HG02884 (cell line): Measurements from ENCODE around the gene SMIM7.
"Not testable (repeated sequence)": the region's sequence is repeated elsewhere in the genome, so short reads cannot be mapped to it uniquely, and the experiment has no call there.

ENCODE experiments used
- ATAC-seq: cut with Tn5 transposase; IDR thresholded peaks from one replicate; pipeline ENCODE4 v1.9.1; 2021; ENCODE audit warnings: mild to moderate bottlenecking, moderate library complexity; ENCODE audit not compliant: unreplicated experiment

SMIM7 gene

DNA sequence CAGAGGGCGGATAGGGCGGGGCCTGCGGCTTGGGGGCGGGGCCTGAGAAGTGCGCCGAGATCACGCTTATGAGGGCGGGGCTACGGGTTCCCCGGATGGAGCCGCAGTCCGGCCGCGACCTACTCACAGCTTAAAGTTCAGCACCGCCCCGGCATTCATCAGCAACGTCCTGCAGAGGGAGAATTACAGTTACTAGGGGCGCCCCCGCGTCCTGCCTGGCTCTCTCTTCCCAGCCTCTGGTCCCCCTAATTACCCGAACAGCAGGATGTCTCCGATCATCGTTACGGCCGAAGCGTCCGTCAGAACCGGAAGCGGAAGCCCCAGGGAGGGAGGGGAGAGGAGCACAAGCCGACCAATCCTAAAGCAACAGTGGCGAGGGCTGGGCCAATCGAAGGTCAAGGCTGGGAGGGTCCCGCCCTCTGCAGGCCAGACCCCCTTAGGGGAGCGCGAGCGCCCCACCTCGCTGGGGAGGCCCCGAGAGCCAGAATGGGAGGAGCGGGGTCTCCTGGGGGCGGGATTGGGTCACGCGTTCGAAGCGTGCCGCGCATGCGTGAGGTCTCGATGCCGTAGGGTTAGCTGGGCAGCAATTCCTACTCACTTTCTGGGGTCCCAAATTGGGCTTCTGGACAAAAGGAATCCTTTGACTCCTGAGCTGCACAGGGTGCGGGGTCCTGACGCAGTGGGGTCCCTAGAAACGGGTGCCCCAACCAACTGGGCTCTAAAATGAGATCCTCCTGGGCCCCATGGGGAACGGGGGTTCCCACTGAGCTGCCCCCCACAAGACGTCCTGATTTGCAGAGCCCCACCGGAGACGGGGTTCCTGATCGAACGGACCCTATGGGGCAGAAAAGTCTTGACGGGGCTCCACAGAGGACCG lies at the start of gene SMIM7:
Gene SMIM7 (minus strand): TSS at position 313 of the 877 bp plus-strand sequence. CDS start 34 bp downstream, at position 279.
- peak; percentile 90 for ATAC-seq

DNA sequence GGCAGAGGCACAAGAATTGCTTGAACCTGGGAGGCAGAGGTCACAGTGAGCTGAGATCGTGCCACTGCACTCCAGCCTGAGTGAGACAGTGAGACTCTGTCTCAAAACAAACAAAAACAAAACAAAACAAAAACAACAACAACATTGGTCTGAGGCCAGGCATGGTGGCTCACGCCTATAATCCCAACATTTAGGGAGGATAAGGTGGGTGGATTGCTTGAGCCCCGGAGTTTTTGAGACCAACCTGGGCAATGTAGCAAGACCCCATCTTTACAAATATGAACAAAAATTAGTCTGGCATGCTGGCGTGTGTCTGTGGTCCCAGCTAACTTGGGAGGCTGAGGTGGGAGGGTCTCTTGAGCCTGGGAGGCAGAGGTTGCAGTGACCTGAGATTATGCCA lies 43.7 kb upstream of the SMIM7 start:
- ATAC-seq: no peak

DNA sequence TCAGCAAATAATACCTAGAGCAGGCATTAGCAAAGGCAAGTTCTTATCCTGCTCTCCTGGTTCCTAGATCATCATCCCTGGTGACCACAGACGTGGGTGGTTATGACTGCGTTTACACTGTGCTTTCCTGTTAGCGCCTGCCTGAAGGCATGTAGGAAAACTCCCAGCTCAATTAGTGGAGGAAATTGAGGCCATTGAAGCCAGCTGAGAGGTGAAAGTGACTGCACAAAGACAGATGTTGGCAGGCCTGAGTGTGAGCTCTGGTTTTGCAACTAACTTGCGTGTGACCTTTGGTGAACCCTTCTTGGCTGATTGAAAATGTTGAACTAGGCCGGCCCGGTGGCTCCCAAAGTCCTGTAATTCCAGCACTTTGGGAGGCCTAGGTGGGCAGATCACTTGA lies 42.2 kb upstream of the SMIM7 start:
- ATAC-seq: no peak

DNA sequence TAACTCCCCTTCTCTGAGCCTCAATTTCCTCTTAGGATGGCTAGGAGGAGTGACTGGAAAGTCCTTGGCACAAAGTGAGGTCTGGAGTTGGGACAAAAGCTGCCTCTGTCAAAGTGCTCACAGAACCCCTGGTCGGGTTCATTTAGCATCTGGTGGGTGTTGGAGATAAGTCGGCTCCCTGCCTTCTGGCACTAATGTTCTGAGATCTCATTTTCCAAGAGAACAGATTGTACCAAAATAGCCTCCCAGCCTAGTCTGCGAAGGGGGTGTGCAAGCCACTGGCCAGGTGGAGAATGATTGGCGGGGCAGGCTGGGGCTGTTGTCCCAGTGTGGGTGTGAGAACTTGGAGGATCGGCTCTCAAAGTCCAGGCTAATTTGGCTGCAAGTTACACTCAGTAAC lies 39.0 kb upstream of the SMIM7 start:
- ATAC-seq: no peak

DNA sequence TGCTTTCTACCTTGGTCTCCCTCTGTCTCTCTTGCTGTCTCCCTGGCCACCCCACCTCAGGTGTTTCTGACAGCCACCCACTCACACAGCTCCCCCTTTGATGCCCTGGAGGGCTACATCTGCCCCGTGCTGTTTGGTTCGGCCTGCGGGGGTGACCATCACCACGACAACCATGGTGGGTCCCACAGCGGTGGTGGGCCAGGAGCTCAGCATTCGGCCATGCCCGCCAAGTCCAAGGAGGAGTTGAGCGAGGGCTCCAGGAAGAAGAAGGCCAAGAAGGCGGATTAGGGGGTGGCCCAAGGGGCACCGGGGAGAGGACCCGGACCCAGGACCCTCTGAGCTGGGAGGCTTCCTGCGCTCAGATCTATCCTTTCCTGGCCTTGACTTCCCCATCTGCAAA lies 28.1 kb upstream of the SMIM7 start:
- ATAC-seq: no peak

DNA sequence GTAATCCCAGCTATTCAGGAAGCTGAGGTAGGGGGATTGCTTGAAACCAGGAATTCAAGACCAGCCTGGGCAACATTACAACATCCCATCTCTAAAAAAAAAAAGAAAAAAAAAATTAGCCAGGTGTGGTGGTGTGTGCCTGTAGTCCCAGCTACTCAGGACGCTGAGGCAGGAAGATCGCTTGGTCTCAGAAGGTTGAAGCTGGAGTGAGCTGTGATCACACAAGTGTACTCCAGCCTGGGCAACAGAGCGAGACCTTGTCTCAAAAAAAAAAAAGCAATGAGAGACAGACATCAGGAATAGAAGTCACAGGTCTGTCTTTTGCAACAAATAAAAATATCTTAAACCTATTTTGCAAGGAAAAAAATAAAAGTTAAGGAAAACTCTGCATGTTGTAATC lies 24.3 kb upstream of the SMIM7 start:
- ATAC-seq: no peak

DNA sequence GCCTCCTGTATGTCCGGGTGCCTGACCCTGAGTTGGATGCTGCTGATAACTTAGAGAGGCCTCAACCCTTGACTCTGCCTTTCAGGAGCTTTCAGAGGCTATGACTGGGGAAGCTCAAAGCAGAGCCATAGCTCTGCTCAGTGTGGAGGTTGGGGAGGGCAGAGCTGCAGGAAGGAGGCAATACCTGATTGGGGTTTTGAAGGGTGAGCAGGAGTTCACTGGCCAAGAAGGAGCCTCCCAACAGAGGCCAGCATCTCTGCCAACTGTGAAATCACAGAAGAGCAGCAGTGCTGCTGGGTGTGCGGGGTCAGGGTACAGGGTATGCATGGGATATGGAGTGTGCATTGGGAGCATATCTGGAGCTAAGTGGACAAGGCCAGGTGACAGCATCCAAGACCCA lies 22.6 kb upstream of the SMIM7 start:
- no peak for ATAC-seq

DNA sequence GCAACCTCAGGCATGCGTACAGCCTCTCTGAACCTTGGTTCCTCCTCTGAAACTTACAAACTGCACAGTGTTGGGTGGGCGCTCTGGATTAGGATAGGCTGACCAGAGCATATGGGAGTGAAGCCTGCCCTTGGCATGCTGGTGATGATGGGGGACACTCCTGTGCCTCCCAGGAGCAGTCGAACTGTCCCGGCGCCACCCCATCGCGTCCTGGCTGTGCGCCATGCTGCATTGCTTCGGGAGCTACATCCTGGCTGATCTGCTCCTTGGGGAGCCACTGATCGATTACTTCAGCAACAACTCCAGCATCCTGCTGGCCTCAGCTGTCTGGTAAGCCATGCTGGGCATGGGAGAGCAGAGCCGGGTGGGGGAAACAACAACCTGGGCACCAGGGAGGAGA lies 19.9 kb upstream of the SMIM7 start:
- ATAC-seq: no peak

DNA sequence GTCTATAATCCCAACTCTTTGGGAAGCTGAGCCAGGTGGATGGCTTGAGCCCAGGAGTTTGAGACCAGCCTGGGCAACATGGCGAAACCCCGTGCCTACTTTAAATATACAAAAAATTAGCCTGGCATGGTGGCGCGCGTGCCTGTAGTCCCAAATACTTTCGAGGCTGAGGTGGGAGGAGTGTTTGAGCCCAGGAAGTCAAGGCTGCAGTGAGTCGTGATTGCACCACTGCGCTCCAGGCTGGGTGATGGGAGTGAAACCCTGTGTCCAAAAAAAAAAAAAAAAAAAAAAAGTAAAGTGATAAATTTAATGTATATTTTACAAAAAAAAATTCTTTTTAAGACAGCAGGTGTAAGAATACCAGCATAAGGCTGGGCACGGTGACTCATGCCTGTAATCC lies 18.6 kb upstream of the SMIM7 start:
- ATAC-seq: no peak

DNA sequence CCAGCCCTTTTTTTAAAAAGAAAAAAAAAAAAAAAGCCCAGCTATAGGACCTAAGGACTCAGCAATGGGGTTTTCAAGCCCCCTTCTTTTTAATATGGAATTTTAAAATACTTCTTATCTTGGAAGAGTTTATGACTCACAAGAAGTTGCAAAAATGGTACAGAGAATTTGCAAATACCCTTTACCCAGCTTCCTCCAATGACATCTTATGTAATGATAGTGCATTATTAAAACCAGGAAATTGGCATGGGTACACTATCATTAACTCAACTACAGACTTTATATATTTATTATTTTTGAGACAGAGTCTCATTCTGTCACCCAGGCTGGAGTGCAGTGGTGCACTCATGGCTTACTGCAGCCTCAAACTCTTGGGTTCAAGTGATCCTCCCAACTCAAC lies 17.1 kb upstream of the SMIM7 start:
- ATAC-seq: no peak

DNA sequence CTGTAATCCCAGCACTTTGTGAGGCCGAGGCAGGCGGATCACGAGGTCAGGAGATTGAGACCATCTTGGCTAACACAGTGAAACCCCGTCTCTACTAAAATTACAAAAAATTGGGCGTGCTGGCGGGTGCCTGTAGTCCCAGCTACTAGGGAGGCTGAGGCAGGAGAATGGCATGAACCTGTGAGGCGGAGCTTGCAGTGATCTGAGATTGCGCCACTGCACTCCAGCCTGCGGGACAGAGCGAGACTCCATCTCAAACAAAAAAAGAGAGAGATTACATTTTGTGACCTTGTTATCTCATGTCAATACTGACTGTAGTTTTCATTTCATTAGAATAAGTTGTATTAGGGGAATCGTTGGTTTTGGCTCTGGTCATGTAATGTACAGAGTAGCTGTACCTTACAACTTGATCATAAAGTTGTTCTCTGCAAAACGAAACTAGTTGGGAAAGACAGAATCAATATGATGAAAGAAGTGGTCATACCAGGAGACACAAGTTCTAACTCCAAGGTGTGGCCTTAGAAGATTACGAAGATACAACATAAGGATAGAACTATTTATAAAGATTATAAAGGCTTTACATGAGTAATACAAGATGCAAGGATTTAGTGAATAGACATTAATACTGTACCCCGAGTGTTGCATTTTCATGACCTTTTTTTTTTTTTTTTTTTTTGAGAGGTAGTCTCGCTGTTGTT lies 16.3 kb upstream of the SMIM7 start:
- ATAC-seq: no peak

DNA sequence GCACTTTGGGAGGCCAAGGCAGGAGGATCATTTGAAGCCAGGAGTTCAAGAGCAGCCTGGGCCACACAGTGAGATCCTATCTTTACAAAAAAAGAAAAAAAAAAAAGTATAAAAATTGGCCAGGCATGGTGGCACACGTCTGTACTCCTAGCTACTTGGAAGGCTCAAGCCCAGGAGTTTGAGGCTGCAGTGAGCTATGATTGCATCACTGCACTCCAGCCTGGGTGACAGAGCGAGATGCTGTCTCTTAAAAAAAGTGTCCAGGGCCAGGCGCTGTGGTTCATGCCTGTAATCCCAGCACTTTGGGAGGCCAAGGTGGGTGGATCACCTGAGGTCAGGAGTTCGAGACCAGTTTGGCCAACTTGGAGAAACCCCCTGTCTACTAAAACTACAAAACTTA lies 13.9 kb upstream of the SMIM7 start:
- ATAC-seq: not testable (repeated sequence)

DNA sequence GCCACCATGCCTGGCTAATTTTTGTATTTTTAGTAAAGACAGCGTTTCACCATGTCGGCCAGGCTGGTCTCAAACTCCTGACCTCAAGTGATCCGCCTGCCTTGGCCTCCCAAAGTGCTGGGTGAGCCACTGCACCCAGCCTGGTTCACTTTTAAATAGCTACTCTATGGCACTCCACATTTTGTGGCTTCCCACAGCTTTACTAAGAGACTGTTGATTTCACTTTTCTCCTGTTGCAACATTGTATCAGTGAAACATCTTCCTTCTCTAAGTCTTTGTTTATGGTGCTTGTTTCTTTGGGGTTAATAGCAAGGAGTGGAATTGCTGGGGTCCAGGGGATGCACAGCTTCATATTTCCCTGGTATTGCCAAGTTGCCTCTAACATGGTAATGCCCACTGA lies 13.3 kb upstream of the SMIM7 start:
- no peak for ATAC-seq

DNA sequence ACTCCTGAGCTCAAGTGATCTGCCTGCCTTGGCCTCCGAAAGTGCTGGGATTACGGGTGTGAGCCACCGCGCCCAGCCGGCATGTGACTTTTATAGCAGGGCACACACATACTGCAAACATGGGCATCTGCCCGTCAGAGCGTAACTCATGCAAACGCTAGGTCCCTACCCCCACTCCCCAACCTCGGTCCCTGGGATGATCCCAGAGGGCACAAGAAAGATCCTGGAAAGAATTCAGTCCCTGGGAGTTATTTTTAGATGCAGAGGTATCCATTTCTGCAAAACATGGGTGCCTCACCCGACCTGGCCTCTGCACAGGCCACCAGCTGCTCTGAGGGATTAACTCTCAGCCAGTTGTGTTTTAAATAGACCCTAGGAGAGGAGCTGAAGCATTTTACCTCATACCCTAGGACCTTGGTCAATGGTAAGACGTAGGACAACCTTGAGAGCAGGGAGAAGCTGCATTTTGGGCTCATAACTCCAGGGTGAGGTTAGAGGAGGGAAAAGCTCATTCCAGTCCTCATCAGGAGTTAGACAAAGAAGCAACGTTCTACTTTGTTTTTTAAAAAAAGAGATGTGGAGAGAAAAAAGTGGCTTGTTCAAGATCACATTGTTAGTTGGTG lies 11.8 kb upstream of the SMIM7 start:
- ATAC-seq: no peak

DNA sequence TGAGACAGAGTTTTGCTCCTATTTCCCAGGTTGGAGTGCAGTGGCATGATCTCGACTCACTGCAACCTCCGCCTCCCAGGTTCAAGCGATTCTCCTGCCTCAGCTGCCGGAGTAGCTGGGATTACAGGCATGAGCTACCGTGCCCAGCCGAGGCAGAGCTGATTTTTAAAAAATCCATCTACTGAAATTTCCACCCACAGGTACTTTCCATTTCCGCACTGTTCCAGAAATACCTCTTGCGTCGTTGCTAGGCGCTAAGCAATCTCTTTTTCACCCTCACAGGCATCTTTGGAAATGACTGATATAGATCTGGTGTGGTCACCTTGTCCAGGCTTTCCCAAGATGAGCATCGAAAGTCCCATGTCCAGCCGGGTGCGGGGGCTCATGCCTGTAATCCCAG lies 10.3 kb upstream of the SMIM7 start:
- no peak for ATAC-seq

DNA sequence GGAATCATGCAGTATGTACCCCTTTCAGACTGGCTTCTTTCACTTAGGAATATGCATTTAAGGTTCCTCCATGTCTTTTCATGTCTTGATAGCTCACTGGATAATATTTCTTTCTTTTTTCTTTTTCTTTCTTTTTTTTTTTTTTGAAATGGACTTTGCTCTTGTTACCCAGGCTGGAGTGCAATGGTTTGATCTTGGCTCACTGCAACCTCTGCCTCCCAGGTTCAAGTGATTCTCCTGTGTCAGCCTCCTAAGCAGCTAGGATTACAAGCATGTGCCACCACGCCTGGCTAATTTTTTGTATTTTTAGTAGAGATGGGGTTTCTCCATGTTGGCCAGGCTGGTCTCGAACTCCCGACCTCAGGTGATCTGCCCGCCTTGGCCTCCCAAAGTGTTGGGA lies 8.8 kb upstream of the SMIM7 start:
- ATAC-seq: not testable (repeated sequence)

DNA sequence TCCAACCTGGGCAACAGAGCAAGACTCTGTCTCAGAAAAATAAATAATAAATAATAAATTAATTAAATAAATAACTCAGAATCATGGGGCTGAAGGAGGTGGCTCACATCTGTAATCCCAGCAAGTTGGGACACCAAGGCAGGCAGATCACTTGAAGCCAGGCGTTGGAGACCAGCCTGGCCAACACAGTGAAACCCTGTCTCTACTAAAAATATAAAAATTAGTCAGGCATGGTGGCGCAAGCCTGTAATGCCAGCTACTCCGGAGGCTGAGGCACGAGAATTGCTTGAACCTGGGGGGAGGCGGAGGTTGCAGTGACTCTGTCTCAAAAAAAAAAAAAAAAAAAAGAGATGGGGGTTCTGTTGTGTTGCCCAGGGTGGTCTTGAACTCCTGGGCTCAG lies 8.2 kb upstream of the SMIM7 start:
- ATAC-seq: no peak

DNA sequence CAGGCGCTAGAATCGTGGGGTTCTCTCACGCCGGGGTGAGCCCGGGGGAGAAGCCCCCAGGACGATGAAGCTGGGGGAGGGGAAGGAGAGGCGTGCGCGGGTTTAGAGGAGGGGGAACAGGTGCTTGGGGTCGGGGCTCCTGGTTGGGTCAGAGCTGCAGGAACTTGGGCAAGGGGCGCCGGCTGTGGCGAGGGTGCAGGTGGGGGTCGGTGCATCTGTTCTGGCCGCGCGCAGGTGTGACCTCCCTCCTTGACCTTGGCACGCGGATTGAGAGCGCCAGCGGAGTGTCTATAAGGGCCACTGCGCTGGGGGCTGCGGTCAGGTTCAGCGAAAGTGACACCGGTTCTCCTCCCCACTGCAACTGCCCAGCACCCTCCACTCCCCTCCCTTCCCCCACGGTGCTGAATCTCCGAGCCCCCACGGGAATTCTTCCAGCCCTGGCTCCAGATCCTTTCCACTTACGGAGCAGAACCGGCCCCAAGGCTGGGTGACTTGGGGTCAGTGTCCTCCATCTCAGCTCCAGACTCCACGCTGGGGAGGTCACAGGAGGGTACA lies 1.6 kb upstream of the SMIM7 start:
- ATAC-seq: no peak

DNA sequence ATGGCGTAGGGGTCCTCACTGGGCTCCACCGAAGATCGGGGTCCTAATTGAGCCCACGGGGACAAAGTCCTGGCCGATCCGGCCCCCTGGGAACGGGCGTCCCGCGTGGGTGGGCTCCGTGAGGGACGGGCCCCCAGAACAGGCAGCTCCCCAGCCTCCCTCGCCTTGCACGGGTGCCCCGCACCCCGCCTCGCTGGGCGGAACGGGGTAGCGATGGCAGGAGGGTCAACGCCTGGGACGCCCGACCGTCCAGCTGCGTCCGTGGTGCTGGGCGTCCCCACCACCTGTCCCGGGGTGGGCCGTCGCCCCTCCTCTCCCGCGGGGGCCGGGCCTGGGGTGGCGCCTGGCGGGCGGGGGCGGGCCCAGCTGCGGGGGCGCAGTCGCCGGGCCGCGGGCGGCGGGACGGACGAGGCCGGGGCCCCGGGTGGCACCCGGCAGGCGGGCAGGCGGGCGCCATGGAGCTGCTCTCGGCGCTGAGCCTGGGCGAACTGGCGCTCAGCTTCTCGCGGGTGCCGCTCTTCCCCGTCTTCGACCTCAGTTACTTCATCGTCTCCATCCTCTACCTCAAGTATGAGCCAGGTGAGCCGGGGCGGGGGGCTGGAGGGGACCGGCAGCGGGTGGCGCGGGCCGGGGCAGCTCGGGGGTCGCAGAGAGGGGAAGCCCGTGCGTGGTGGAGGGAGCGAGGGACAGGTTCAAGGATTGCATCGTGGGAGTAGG lies 977 bp upstream of the SMIM7 start, which contains the start of gene TMEM38A:
Gene TMEM38A (plus strand): TSS at position 377 of the 717 bp plus-strand sequence. CDS start 79 bp downstream, at position 456.
- ATAC-seq: no peak

DNA sequence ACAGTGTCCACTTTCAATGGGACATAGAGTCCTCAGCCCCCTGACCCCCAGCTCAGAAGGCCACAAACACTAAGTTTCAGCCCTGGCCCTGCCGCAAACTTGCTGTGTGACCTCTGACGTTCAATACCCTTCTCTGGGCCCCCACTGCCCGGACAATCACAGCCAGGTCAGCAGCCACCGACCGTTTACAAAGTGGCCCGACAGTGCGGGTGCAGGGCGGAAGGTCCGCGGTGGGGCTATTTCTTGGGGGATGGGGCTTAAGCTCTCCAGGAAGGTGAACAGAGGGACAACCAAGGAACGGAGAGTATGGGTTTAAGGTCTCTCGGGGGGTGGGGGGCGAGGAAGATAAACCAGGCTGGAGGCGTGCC lies 496 bp downstream of the SMIM7 start:
- ATAC-seq: no peak

DNA sequence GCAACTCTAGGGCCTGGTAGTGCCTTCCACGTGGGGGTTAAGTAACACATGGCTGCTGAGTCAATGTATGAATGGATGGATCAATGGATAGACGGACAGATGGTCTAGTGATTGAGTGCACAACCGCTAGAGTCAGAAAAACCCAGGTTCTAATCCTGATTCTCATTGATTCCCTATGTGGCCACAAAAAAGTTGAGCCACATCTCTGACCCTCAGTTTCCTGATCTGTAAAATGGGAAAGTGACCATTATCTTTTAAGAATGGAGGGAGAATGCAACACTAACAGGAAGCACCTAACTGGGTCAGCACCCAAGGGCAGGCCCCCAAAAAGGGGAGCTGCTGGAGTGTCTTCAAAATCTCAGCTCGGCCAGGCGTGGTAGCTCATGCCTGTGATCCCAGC lies 2.6 kb downstream of the SMIM7 start:
- ATAC-seq: no peak
